WTC11 (cell line): ENCODE measurements around the gene SH3GL2. TPM values are rescaled to one million over a fixed set of nuclear protein-coding genes. Genes with fewer than 3 reads are reported as not detected.

Experiments
- ATAC-seq: fragments of 200-7000 bp; cut with Tn5 transposase; 2 replicates; pipeline ENCODE4 v1.10.0; 2021; ENCODE audit warnings: mild to moderate bottlenecking, moderate library complexity
- CTCF ChIA-PET: fragments of 300-600 bp; sonication (Branson Sonifier 250); formaldehyde crosslinking; loops from one replicate; lab custom pipeline; 2021; ENCODE audit warnings: antibody characterized with exemption; lab: Charles Lee
- POLR2A ChIA-PET: fragments of 350-600 bp; sonication (Branson Sonifier 250); formaldehyde crosslinking; loops from one replicate; lab custom pipeline; 2021; ENCODE audit warnings: antibody characterized with exemption; lab: Charles Lee
- DNase-seq: peaks from one replicate; pipeline ENCODE4 v3.0.0; 2021; ENCODE audit warnings: low spot score
- H3K27ac Mint-ChIP-seq: 2 replicates; pipeline ENCODE4 v1.8.0; 2021; ENCODE audit warnings: mixed read lengths
- H3K27me3 Mint-ChIP-seq: 2 replicates; pipeline ENCODE4 v1.8.0; 2021; ENCODE audit warnings: low read depth, mild to moderate bottlenecking, moderate library complexity, mixed read lengths
- H3K36me3 Mint-ChIP-seq: 2 replicates; pipeline ENCODE4 v1.8.0; 2021; ENCODE audit warnings: mixed read lengths
- H3K4me1 Mint-ChIP-seq: 2 replicates; pipeline ENCODE4 v1.8.0; 2022; ENCODE audit warnings: mixed read lengths
- H3K4me3 Mint-ChIP-seq: 2 replicates; pipeline ENCODE4 v1.8.0; 2021; ENCODE audit warnings: mild to moderate bottlenecking, moderate library complexity, mixed read lengths
- H3K9me3 Mint-ChIP-seq: 2 replicates; pipeline ENCODE4 v1.8.0; 2021; ENCODE audit warnings: mixed read lengths
- CREB1 ChIP-seq: sonication (generic); formaldehyde crosslinking; IDR thresholded peaks from 2 replicates; pipeline ENCODE4 v1.8.0; 2023; ENCODE audit warnings: mild to moderate bottlenecking, missing genetic modification reagents
- CREM ChIP-seq: sonication (generic); formaldehyde crosslinking; IDR thresholded peaks from 2 replicates; pipeline ENCODE4 v1.8.1; 2022; ENCODE audit warnings: mild to moderate bottlenecking, missing genetic modification reagents, moderate library complexity
- E2F5 ChIP-seq: sonication (generic); formaldehyde crosslinking; IDR thresholded peaks from 2 replicates; pipeline ENCODE4 v1.8.1; 2022; ENCODE audit warnings: mild to moderate bottlenecking, moderate library complexity, missing genetic modification reagents
- ERG ChIP-seq: fragments of 250-450 bp; sonication (Bioruptor Pico); IDR thresholded peaks from 2 replicates; pipeline ENCODE4 v1.8.0; 2021; ENCODE audit warnings: mild to moderate bottlenecking
- FOXJ3 ChIP-seq: sonication (generic); formaldehyde crosslinking; IDR thresholded peaks from 2 replicates; pipeline ENCODE4 v1.9.0; 2021; ENCODE audit warnings: missing genetic modification reagents, mild to moderate bottlenecking, borderline replicate concordance
- FOXK1 ChIP-seq: sonication (generic); formaldehyde crosslinking; IDR thresholded peaks from 2 replicates; pipeline ENCODE4 v1.8.0; 2022; ENCODE audit warnings: mild to moderate bottlenecking, moderate library complexity, missing genetic modification reagents
- FOXP1 ChIP-seq: sonication (generic); formaldehyde crosslinking; IDR thresholded peaks from 2 replicates; pipeline ENCODE4 v1.8.0; 2022; ENCODE audit warnings: missing genetic modification reagents, mild to moderate bottlenecking, moderate library complexity, borderline replicate concordance
- GRHL2 ChIP-seq: fragments of 250-450 bp; sonication (Bioruptor Pico); IDR thresholded peaks from 2 replicates; pipeline ENCODE4 v1.8.0; 2022; ENCODE audit warnings: mild to moderate bottlenecking, moderate library complexity; ENCODE audit not compliant: insufficient replicate concordance, severe bottlenecking
- HMGA2 ChIP-seq: fragments of 250-450 bp; sonication (Bioruptor Pico); IDR thresholded peaks from 2 replicates; pipeline ENCODE4 v1.4.0; 2021; ENCODE audit warnings: mild to moderate bottlenecking, moderate library complexity
- KAT7 ChIP-seq: sonication (generic); formaldehyde crosslinking; IDR thresholded peaks from 2 replicates; pipeline ENCODE4 v1.8.1; 2023; ENCODE audit warnings: missing genetic modification reagents, mild to moderate bottlenecking, borderline replicate concordance
- MAX ChIP-seq: sonication (generic); formaldehyde crosslinking; IDR thresholded peaks from 2 replicates; pipeline ENCODE4 v1.8.0; 2022; ENCODE audit warnings: mild to moderate bottlenecking, missing genetic modification reagents
- PREB ChIP-seq: sonication (generic); formaldehyde crosslinking; IDR thresholded peaks from 2 replicates; pipeline ENCODE4 v1.8.1; 2022; ENCODE audit warnings: mild to moderate bottlenecking, missing genetic modification reagents, moderate library complexity, borderline replicate concordance
- SMAD4 ChIP-seq: sonication (generic); formaldehyde crosslinking; IDR thresholded peaks from 2 replicates; pipeline ENCODE4 v1.8.0; 2022; ENCODE audit warnings: mild to moderate bottlenecking, missing genetic modification reagents
- TEAD4 ChIP-seq: sonication (generic); formaldehyde crosslinking; IDR thresholded peaks from 2 replicates; pipeline ENCODE4 v1.8.0; 2022; ENCODE audit warnings: mild to moderate bottlenecking, missing genetic modification reagents
- ZBTB21 ChIP-seq: sonication (generic); formaldehyde crosslinking; IDR thresholded peaks from 2 replicates; pipeline ENCODE4 v1.8.1; 2023; ENCODE audit warnings: mild to moderate bottlenecking, missing genetic modification reagents, borderline replicate concordance
- ZNF121 ChIP-seq: sonication (generic); formaldehyde crosslinking; IDR thresholded peaks from 2 replicates; pipeline ENCODE4 v1.8.0; 2023; ENCODE audit warnings: missing genetic modification reagents
- ZNF232 ChIP-seq: sonication (generic); formaldehyde crosslinking; IDR thresholded peaks from 2 replicates; pipeline ENCODE4 v1.8.0; 2022; ENCODE audit warnings: mild to moderate bottlenecking, missing genetic modification reagents
- total RNA-seq: library from RNA; stranded (reverse); gene quantifications from 3 replicates; pipeline ENCODE4 v1.2.3, GENCODE V29; 2021
- TF ChIP-seq, protein P1 (sequence below): sonication (generic); formaldehyde crosslinking; IDR thresholded peaks from 2 replicates; pipeline ENCODE4 v1.8.1; 2023; ENCODE audit warnings: mild to moderate bottlenecking, missing genetic modification reagents, moderate library complexity
- TF ChIP-seq, protein P2 (sequence below): fragments of 200-600 bp; IDR thresholded peaks from 2 replicates; pipeline ENCODE4 v1.8.0; 2022; ENCODE audit warnings: antibody characterized with exemption
- TF ChIP-seq, protein P3 (sequence below): sonication (generic); formaldehyde crosslinking; IDR thresholded peaks from 2 replicates; pipeline ENCODE4 v1.8.0; 2023; ENCODE audit warnings: missing genetic modification reagents, mild to moderate bottlenecking, borderline replicate concordance
- TF ChIP-seq, protein P4 (sequence below): sonication (generic); formaldehyde crosslinking; IDR thresholded peaks from 2 replicates; pipeline ENCODE4 v1.8.0; 2022; ENCODE audit warnings: mild to moderate bottlenecking, missing genetic modification reagents
- TF ChIP-seq, protein P5 (sequence below): fragments of 250-450 bp; sonication (Bioruptor Pico); IDR thresholded peaks from 2 replicates; pipeline ENCODE4 v1.9.0; 2021; ENCODE audit warnings: moderate library complexity, mild to moderate bottlenecking, inconsistent platforms, borderline replicate concordance

Gene SH3GL2
- total RNA-seq, 1 experiment from 2014 or later = 4.2 TPM

GRCh38 chr9:17578577-17578910, 322 bp upstream of the SH3GL2 start (continued):
- TF ChIP-seq E2F5 (CRISPR knock-in tag) (no peak), ZBTB21 (CRISPR knock-in tag) (no peak), ZNF232 (CRISPR knock-in tag) (no peak), FOXP1 (CRISPR knock-in tag) (no peak), ZNF121 (CRISPR knock-in tag) (no peak), MAX (CRISPR knock-in tag) (no peak)
- TF ChIP-seq, protein P1, sequence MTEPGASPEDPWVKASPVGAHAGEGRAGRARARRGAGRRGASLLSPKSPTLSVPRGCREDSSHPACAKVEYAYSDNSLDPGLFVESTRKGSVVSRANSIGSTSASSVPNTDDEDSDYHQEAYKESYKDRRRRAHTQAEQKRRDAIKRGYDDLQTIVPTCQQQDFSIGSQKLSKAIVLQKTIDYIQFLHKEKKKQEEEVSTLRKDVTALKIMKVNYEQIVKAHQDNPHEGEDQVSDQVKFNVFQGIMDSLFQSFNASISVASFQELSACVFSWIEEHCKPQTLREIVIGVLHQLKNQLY (CRISPR knock-in tag) = no peak
- TF ChIP-seq, protein P2, sequence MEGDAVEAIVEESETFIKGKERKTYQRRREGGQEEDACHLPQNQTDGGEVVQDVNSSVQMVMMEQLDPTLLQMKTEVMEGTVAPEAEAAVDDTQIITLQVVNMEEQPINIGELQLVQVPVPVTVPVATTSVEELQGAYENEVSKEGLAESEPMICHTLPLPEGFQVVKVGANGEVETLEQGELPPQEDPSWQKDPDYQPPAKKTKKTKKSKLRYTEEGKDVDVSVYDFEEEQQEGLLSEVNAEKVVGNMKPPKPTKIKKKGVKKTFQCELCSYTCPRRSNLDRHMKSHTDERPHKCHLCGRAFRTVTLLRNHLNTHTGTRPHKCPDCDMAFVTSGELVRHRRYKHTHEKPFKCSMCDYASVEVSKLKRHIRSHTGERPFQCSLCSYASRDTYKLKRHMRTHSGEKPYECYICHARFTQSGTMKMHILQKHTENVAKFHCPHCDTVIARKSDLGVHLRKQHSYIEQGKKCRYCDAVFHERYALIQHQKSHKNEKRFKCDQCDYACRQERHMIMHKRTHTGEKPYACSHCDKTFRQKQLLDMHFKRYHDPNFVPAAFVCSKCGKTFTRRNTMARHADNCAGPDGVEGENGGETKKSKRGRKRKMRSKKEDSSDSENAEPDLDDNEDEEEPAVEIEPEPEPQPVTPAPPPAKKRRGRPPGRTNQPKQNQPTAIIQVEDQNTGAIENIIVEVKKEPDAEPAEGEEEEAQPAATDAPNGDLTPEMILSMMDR = no peak
- TF ChIP-seq, protein P3, sequence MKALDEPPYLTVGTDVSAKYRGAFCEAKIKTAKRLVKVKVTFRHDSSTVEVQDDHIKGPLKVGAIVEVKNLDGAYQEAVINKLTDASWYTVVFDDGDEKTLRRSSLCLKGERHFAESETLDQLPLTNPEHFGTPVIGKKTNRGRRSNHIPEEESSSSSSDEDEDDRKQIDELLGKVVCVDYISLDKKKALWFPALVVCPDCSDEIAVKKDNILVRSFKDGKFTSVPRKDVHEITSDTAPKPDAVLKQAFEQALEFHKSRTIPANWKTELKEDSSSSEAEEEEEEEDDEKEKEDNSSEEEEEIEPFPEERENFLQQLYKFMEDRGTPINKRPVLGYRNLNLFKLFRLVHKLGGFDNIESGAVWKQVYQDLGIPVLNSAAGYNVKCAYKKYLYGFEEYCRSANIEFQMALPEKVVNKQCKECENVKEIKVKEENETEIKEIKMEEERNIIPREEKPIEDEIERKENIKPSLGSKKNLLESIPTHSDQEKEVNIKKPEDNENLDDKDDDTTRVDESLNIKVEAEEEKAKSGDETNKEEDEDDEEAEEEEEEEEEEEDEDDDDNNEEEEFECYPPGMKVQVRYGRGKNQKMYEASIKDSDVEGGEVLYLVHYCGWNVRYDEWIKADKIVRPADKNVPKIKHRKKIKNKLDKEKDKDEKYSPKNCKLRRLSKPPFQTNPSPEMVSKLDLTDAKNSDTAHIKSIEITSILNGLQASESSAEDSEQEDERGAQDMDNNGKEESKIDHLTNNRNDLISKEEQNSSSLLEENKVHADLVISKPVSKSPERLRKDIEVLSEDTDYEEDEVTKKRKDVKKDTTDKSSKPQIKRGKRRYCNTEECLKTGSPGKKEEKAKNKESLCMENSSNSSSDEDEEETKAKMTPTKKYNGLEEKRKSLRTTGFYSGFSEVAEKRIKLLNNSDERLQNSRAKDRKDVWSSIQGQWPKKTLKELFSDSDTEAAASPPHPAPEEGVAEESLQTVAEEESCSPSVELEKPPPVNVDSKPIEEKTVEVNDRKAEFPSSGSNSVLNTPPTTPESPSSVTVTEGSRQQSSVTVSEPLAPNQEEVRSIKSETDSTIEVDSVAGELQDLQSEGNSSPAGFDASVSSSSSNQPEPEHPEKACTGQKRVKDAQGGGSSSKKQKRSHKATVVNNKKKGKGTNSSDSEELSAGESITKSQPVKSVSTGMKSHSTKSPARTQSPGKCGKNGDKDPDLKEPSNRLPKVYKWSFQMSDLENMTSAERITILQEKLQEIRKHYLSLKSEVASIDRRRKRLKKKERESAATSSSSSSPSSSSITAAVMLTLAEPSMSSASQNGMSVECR (CRISPR knock-in tag) = no peak

- H3K27ac Mint-ChIP-seq = no peak overlapping the region
- peaks cover 6% of the 10 kb centered on the region for H3K9me3 Mint-ChIP-seq
- ATAC-seq = no peak
- peak overlapping the region; percentile 81 for H3K4me3 Mint-ChIP-seq
- H3K36me3 Mint-ChIP-seq = peaks cover 4% of the 10 kb centered on the region; the same call in 1 of the 2 replicates
- peaks cover 6% of the 10 kb centered on the region for H3K4me1 Mint-ChIP-seq
- ChIA-PET POLR2A (no interaction called here), CTCF (no interaction called here)
- peaks cover 52% of the 10 kb centered on the region for H3K27me3 Mint-ChIP-seq
- DNase-seq = no peak
- TF ChIP-seq PREB (no peak), HMGA2 (CRISPR knock-in tag) (no peak), ERG (CRISPR knock-in tag) (no peak), FOXK1 (CRISPR knock-in tag) (no peak), GRHL2 (no peak), SMAD4 (CRISPR knock-in tag) (no peak), ZBTB21 (CRISPR knock-in tag) (no peak), CREB1 (CRISPR knock-in tag) (no peak), CREM (CRISPR knock-in tag) (no peak), KAT7 (CRISPR knock-in tag) (no peak), TEAD4 (CRISPR knock-in tag) (no peak), FOXJ3 (CRISPR knock-in tag) (no peak)
- TF ChIP-seq, protein P4, sequence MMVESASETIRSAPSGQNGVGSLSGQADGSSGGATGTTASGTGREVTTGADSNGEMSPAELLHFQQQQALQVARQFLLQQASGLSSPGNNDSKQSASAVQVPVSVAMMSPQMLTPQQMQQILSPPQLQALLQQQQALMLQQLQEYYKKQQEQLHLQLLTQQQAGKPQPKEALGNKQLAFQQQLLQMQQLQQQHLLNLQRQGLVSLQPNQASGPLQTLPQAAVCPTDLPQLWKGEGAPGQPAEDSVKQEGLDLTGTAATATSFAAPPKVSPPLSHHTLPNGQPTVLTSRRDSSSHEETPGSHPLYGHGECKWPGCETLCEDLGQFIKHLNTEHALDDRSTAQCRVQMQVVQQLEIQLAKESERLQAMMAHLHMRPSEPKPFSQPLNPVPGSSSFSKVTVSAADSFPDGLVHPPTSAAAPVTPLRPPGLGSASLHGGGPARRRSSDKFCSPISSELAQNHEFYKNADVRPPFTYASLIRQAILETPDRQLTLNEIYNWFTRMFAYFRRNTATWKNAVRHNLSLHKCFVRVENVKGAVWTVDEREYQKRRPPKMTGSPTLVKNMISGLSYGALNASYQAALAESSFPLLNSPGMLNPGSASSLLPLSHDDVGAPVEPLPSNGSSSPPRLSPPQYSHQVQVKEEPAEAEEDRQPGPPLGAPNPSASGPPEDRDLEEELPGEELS (CRISPR knock-in tag) = no peak
- TF ChIP-seq, protein P5, sequence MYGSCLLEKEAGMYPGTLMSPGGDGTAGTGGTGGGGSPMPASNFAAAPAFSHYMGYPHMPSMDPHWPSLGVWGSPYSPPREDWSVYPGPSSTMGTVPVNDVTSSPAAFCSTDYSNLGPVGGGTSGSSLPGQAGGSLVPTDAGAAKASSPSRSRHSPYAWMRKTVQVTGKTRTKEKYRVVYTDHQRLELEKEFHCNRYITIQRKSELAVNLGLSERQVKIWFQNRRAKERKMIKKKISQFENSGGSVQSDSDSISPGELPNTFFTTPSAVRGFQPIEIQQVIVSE = no peak
Observed at GRCh38 chr9:17580119-17580518, 1.3 kb downstream of the SH3GL2 start.
